ENCODE results near the gene DVL1.
"Not testable (repeated sequence)": the region's sequence is repeated elsewhere in the genome, so short reads cannot be mapped to it uniquely, and the experiment has no call there.

The DVL1 gene

DNA sequence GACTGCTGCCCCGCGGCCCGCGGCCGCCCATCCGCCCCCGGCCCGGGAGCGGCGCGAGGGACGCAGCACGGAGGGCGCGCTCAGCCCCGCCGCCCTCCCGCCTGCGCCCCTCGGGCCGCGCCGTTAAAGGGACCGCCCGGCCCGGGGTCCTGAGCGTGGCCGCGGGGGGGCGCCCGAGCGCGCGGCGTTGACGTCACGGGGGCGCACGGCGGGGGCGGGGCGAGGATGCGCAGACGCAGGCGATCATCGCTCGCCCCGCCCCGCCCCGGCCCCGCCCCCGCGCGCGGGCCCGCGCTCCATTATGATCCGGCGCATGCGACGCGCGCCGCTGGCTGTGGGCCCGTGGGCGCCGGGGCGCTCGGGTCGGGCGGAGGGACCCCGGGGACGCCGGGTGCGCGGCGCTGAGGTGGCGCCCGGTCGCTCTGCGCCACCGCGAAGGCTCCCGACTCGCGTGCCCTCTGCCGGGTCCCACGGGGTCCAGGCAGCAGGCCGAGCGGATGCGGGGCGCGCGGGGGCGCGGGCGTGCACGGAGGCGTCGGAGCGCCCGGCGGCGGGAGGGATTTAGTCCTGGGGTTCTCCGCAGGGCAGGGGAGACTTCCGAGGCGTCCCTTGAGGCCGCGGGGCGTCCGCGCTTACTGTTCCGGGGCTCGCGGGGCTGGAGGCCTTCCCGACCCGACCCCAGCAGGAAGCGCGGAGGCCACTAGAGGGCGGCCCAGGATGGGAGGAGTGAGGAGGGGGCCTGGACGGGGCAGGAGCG, at the start of gene DVL1:
Gene DVL1, minus strand, starts transcription at position 163 of the 757 bp plus-strand sequence. CDS start 353 bp downstream, outside the sequence.
- peak; percentile 28 to 49 for DNase-seq (ENCODE audit: low read depth in 2 of 2, low spot score in 1 of 2)

DNA sequence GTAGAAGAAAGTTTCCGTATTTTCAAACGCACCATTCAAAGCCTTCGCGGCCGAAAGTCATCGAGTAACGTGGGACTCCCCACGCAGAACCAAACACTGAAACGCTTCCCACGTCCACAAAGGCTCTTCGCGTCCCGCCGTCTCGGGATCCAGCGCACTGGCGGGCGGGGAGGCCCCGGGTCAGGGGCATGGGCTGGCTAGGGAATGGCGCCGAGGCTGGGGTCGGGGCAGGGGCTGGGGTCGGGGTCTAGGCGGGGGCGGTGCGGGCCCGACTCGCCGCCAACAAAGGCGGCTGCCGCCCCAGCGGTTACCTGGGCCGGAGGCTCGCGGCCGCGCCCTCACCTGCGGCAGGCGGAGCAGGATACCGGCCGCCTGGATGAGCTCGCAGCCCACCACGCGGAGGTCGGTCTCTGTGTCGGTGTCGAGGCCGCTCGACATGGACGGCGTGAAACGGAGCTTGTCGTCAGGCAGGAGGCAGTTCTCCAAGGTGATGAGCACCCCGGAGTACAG, 49.5 kb upstream of the DVL1 start:
- DNase-seq (ENCODE audit: low read depth in 2 of 2, low spot score in 1 of 2) = no peak

GRCh38 chr1:1397839-1398523, 48.8 kb upstream of the DVL1 start:
- no peak for DNase-seq (ENCODE audit: low read depth in 2 of 2, low spot score in 1 of 2)

- no peak for DNase-seq (ENCODE audit: low read depth in 2 of 2, low spot score in 1 of 2)
Measured at GRCh38 chr1:1395166-1395565, 45.9 kb upstream of the DVL1 start.

- DNase-seq (ENCODE audit: low read depth in 2 of 2, low spot score in 1 of 2) = no peak
Measured at GRCh38 chr1:1394116-1394515, 44.9 kb upstream of the DVL1 start.

DNA sequence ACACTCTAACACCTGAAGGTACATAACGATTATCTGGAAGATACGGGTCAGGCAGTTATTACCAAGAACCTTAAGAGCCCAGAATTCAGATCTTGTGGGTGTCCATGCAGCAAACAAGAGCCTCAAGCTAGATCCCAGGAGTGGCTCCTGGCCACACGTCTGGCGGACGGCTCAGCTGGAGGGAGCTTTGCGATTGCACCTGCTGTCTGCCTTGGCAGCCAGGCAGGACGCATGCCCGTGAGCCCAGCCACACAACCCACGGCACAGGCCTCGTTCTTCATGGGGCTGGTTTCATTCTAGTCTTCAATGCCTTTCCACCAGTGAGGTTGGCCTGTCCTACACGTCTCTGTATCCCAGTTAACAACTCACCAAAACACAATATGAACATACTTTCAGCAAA, 44.2 kb upstream of the DVL1 start:
- DNase-seq (ENCODE audit: low read depth in 2 of 2, low spot score in 1 of 2) = no peak

- no peak for DNase-seq (ENCODE audit: low read depth in 2 of 2, low spot score in 1 of 2)
Measured at GRCh38 chr1:1393014-1393413, 43.8 kb upstream of the DVL1 start.

GRCh38 chr1:1391225-1391624, 42.0 kb upstream of the DVL1 start:
- DNase-seq (ENCODE audit: low read depth in 2 of 2, low spot score in 1 of 2) = no peak

GRCh38 chr1:1390675-1391074, 41.5 kb upstream of the DVL1 start:
- no peak for DNase-seq (ENCODE audit: low read depth in 2 of 2, low spot score in 1 of 2)

DNA sequence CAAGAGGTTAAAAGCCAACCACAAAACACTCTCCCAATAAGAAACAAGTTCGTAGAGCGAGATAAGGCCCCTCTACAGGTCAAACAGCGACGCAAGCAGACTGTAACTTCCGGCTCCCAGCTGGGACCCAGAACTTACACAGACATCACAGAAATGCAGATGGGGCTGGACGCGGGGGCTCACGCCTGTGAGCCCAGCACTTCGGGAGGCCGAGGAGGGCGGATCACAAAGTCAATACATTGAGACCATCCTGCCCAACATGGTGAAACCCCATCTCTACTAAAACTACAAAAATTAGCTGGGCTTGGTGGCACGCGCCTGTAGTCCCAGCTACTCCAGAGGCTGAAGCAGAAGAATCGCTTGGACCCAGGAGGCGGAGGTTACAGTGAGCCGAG, 38.9 kb upstream of the DVL1 start:
- no peak for DNase-seq (ENCODE audit: low read depth in 2 of 2, low spot score in 1 of 2)

DNA sequence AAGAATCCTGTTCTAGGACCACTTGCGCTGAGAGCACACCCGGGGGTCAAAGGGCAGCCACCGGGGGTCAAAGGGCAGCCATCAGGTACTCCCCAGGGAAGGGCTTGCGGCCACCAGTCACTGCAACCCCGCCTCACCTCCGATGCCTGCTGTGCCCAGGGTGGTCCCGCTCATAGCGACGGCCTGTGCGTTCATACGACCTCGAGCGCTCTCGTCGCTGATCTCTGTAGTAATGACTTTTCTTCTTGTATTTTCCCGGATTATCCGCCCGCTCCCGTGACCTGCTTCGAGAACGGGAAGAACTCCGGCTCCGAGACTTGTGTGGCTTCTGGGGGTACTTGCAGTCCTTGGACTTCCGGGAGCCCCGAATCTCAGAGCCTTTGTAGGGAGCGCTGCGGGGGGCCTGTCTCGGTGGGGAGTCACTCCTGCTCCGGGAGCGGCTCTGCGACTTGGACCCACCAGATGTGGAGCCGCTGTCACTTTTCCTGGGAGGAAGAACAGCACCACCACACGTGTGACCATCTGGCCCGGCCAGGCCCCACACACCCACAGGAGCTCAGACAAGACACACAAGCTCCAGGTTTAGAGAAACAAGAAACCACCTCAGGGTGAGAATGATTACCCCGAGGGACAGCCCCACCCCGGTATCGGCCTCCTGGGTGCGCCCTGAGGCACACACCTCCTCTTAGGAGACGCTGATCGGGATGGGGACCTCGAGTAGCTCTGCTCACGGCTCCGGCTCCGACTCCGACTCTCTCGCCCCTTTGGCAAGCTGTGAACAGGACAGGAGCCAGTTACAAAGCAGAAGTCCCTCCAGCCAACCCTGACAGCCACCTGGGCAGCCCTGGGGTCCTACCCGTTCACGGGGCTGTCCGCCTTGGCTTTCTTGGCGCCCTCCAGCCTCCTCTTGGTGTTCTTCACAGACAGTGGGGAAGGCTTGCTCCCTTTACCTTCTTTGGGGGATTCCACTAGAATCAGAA, 38.2 kb upstream of the DVL1 start:
- no peak for DNase-seq (ENCODE audit: low read depth in 2 of 2, low spot score in 1 of 2)

DNA sequence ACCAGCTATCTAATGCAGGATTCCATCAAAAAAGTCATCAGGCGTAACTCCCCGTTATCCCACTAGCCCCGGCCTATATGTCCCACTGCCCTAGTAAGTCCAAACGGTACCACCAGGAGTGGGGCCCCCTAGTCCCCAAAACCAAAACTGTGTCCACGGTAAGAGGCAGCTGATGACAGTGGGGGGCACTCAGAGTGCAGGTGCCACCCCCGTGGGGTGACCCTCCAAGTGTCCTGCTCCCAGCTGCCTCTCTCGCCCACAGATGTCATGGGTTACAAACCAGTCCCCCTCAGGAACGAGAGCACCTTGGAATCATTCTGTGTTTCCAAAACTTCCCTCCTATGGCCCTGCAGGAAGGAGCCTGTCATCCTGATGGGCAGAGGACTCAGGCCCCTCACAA, 36.7 kb upstream of the DVL1 start:
- no peak for DNase-seq (ENCODE audit: low read depth in 2 of 2, low spot score in 1 of 2)

DNA sequence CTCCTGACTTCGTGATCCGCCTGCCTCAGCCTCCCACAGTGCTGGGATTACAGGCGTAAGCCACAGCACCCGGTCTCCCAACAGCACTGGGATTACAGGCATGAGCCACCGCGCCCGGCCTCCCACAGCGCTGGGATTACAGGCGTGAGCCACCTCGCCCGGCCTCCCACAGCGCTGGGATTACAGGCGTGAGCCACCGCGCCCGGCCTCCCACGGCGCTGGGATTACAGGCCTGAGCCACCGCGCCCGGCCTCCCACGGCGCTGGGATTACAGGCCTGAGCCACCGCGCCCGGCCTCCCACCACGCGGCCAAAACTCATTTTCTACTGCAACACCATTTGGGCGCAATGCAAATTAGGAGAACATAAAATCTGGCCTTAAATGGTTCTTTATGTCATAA, 36.1 kb upstream of the DVL1 start:
- not testable (repeated sequence) for DNase-seq (ENCODE audit: low read depth in 2 of 2, low spot score in 1 of 2)

GRCh38 chr1:1381294-1381693, 32.1 kb upstream of the DVL1 start:
- DNase-seq (ENCODE audit: low read depth in 2 of 2, low spot score in 1 of 2) = no peak

DNA sequence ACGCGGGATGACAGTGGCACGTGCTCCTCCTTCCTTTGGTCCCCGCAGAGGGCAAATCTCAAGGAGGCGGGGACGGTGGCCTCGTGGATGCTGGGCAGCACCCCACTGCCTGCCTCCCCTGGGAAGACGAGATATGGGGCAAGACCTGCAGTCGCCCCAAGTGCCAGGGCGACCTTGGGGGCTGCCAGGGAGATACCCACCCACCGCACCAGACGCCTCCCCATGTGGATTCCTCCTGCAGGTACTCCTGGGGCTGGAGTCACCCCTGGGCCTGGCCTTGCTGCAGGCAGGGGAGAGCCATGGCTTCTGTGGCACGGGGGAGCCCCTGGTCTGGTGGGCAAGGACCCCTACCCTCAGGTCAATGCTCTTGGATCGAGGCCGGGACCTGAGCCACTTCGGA, 31.6 kb upstream of the DVL1 start:
- no peak for DNase-seq (ENCODE audit: low read depth in 2 of 2, low spot score in 1 of 2)

DNA sequence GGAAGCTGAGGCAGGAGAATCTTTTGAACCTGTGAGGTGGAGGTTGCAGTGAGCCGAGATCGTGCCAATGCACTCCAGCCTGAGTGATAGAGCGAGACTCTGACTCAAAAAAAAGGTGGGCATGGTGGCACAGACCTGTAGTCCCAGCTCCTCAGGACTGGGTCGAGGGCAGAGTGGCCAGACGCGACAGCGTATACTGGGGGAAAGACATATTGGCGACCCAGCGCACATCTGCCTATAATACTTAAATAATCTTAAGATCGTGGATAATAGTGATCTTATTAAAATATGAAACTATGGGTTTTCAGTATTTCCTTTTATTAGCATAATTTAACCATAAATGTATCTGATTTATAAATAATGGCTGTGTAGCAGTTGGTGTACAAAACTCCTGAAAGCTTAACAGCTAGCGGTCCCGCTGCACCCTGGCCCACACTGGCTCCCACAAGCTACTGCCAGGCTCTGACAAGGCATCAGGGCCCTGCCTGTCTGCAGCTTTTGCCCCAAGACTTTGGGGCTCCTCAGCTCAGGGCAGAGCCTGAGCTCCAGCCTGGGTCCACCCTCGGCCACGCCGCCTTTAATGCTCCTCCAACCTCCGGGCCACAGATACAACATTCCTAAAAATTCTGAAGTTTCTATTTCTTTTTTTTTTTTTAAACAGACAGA, 28.5 kb upstream of the DVL1 start:
- no peak for DNase-seq (ENCODE audit: low read depth in 2 of 2, low spot score in 1 of 2)

DNA sequence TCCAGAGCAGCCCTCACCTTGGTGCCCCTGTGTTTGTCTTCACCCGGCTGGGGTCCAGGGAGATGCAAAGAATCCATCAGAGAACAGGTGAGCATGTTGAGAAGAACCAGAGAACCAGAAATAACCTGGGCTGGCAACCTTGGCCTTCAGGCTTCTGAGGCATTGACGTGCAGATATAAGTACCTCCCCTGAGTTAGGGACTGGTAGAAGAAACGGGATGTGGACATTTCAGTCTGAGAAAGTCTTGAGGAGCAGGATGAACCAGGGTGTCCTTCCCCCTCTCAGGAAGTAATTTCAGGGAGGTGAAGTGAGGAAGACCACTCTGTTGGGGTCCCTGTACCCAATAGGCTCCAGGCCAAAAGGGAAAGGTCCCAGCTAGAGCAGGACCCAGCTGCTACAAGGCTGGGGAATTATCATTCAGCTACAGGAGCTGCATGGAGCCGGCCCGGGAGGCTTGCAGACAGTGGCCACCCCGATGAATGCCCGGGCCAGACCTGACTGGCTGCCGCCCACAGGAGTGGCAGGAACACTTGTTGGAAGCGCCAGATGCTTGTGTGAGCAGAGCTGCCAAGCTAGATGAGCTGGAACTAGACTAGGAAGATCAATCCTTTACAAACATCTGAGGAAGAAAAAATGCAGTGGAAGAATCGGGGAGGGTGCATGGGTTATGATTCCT, 27.5 kb upstream of the DVL1 start:
- no peak for DNase-seq (ENCODE audit: low read depth in 2 of 2, low spot score in 1 of 2)

- peak; percentile 85 to 88 for DNase-seq (ENCODE audit: low read depth in 2 of 2, low spot score in 1 of 2)
Measured at GRCh38 chr1:1374929-1375662, 25.9 kb upstream of the DVL1 start, which contains the start of gene AURKAIP1. AURKAIP1 (minus strand) TSS chr1:1375207; CDS start chr1:1374756, 451 bp downstream.

GRCh38 chr1:1374589-1374928, 25.3 kb upstream of the DVL1 start:
- no peak for DNase-seq (ENCODE audit: low read depth in 2 of 2, low spot score in 1 of 2)

Measured in stimulated activated CD8-positive, alpha-beta memory T cell treated with anti-CD3 and anti-CD28 coated beads, Interleukin-4, amount 100 ng/mL, for 1 hour (primary cell).